ENCODE measurements around the gene NKAIN2. TPM values are rescaled to one million over a fixed set of nuclear protein-coding genes. Genes with fewer than 3 reads are reported as not detected.

The NKAIN2 gene
- total RNA-seq, 1 experiment from 2014 or later: not detected

GRCh38 chr6:123821112-123821511 lies 17.4 kb downstream of the NKAIN2 start:
- Histone ChIP-seq H3K4me2 (ENCODE audit: low read length) (no peak overlapping the region), H3K4me3 (replicated peaks in 1 of 2; ENCODE audit: low read depth in 1 of 2, low read length in 2 of 2) (no peak overlapping the region), H3K4me1 (ENCODE audit: control insufficient read depth in 1 of 2, insufficient read depth in 2 of 2, low read length in 2 of 2) (no peaks in the 10 kb centered on the region), H3K27me3 (ENCODE audit: insufficient read depth, low read length) (peaks cover 18% of the 10 kb centered on the region; the same call in 1 of the 2 replicates), H2AFZ (ENCODE audit: low read depth, low read length, poor library complexity, severe bottlenecking) (no peak overlapping the region), H3K9ac (ENCODE audit: low read length) (no peak overlapping the region), H3K9me2 (ENCODE audit: insufficient read depth) (no peaks in the 10 kb centered on the region), H4K20me1 (ENCODE audit: insufficient read depth) (no peaks in the 10 kb centered on the region), H3K36me3 (ENCODE audit: control insufficient read depth in 1 of 2, insufficient read depth in 2 of 2, low read length in 2 of 2) (no peaks in the 10 kb centered on the region), H3K27ac (ENCODE audit: low read depth, low read length) (no peak overlapping the region), H3K79me2 (ENCODE audit: insufficient read depth, low read length) (no peaks in the 10 kb centered on the region), H3K9me3 (ENCODE audit: control insufficient read depth in 1 of 2, insufficient read depth in 1 of 2, low read depth in 1 of 2, low read length in 2 of 2) (no peaks in the 10 kb centered on the region)
- ChIA-PET RAD21 (ENCODE audit: low non-redundant PET in 1 of 2, low total read pairs in 2 of 2, uncharacterized antibody in 2 of 2, unreplicated experiment in 2 of 2) (no interaction called here), CTCF (no interaction called here), POLR2A (no interaction called here)
- DNase-seq (ENCODE audit: low read depth, low spot score) (no peak), ATAC-seq (no peak)
- BruUV-seq (replicated peaks): no TSS peak
- no peak for TF ChIP-seq ZFX (IDR thresholded peaks at IDR 0.05)
- TF ChIP-seq CBX3 (IDR thresholded peaks at IDR 0.05; ENCODE audit: low read depth): no peak
- TF ChIP-seq CEBPB (IDR thresholded peaks at IDR 0.05; ENCODE audit: low read depth): no peak
- TF ChIP-seq FOSL1 (IDR thresholded peaks at IDR 0.05; ENCODE audit: low read depth): no peak
- TF ChIP-seq JUND (IDR thresholded peaks at IDR 0.05): no peak
- intact Hi-C loops (cut with micrococcal nuclease): no loop called here

- no TSS peak for BruUV-seq (replicated peaks)
- Histone ChIP-seq H3K9me2 (ENCODE audit: insufficient read depth) (no peaks in the 10 kb centered on the region), H3K9me3 (ENCODE audit: control insufficient read depth in 1 of 2, insufficient read depth in 1 of 2, low read depth in 1 of 2, low read length in 2 of 2) (no peaks in the 10 kb centered on the region), H3K4me2 (ENCODE audit: low read length) (no peak overlapping the region), H3K27ac (ENCODE audit: low read depth, low read length) (no peak overlapping the region), H3K36me3 (ENCODE audit: control insufficient read depth in 1 of 2, insufficient read depth in 2 of 2, low read length in 2 of 2) (no peaks in the 10 kb centered on the region), H3K27me3 (ENCODE audit: insufficient read depth, low read length) (peaks cover 10% of the 10 kb centered on the region; the same call in 1 of the 2 replicates), H3K9ac (ENCODE audit: low read length) (no peak overlapping the region), H2AFZ (ENCODE audit: low read depth, low read length, poor library complexity, severe bottlenecking) (no peak overlapping the region), H3K4me3 (replicated peaks in 1 of 2; ENCODE audit: low read depth in 1 of 2, low read length in 2 of 2) (no peak overlapping the region), H3K4me1 (ENCODE audit: control insufficient read depth in 1 of 2, insufficient read depth in 2 of 2, low read length in 2 of 2) (no peaks in the 10 kb centered on the region), H3K79me2 (ENCODE audit: insufficient read depth, low read length) (no peaks in the 10 kb centered on the region), H4K20me1 (ENCODE audit: insufficient read depth) (no peaks in the 10 kb centered on the region)
- CTCF ChIA-PET: no interaction called here
- ATAC-seq (no peak), DNase-seq (ENCODE audit: low read depth, low spot score) (no peak)
- POLR2A ChIA-PET: no interaction called here
- TF ChIP-seq ATF3 (IDR thresholded peaks at IDR 0.05): no peak
- no peak for TF ChIP-seq SP1 (IDR thresholded peaks at IDR 0.05; ENCODE audit: low read depth)
- TF ChIP-seq ELF1 (IDR thresholded peaks at IDR 0.05; ENCODE audit: borderline replicate concordance, low read depth): no peak
- TF ChIP-seq MAX (IDR thresholded peaks at IDR 0.05): no peak
- TF ChIP-seq ZFX (IDR thresholded peaks at IDR 0.05): no peak
- no peak for TF ChIP-seq CBX3 (IDR thresholded peaks at IDR 0.05; ENCODE audit: low read depth)
- TF ChIP-seq EGR1 (IDR thresholded peaks at IDR 0.05; ENCODE audit: low read depth): no peak
- RAD21 ChIA-PET (ENCODE audit: low non-redundant PET in 1 of 2, low total read pairs in 2 of 2, uncharacterized antibody in 2 of 2, unreplicated experiment in 2 of 2): no interaction called here
- intact Hi-C loops (cut with micrococcal nuclease): no loop called here
Observed at GRCh38 chr6:123829302-123829953, 25.8 kb downstream of the NKAIN2 start.
